ENCODE data around the gene ZBP1.

ZBP1 gene

GRCh38 chr20:57620274-57620990, at the start of gene ZBP1:
TSS of gene ZBP1 (minus strand) at chr20:57620426. CDS start at chr20:57620295, 131 bp downstream.
- DNase-seq (ENCODE audit: low read depth) = no peak

- DNase-seq (ENCODE audit: low read depth) = no peak
Measured at GRCh38 chr20:57669632-57670031, 49.4 kb upstream of the ZBP1 start.

GRCh38 chr20:57667924-57668782, 47.9 kb upstream of the ZBP1 start:
- DNase-seq (ENCODE audit: low read depth) = no peak

GRCh38 chr20:57667388-57667787, 47.2 kb upstream of the ZBP1 start:
- no peak for DNase-seq (ENCODE audit: low read depth)

- no peak for DNase-seq (ENCODE audit: low read depth)
Measured at GRCh38 chr20:57666834-57667157, 46.6 kb upstream of the ZBP1 start.

- DNase-seq (ENCODE audit: low read depth) = no peak
Measured at GRCh38 chr20:57666106-57666833, 46.0 kb upstream of the ZBP1 start.

GRCh38 chr20:57665589-57665971, 45.4 kb upstream of the ZBP1 start:
- DNase-seq (ENCODE audit: low read depth) = no peak

GRCh38 chr20:57664924-57665588, 44.8 kb upstream of the ZBP1 start:
- no peak for DNase-seq (ENCODE audit: low read depth)

- DNase-seq (ENCODE audit: low read depth) = no peak
Measured at GRCh38 chr20:57664476-57664875, 44.2 kb upstream of the ZBP1 start.

GRCh38 chr20:57663681-57664451, 43.6 kb upstream of the ZBP1 start:
- DNase-seq (ENCODE audit: low read depth) = no peak

- DNase-seq (ENCODE audit: low read depth) = no peak
Measured at GRCh38 chr20:57663241-57663640, 43.0 kb upstream of the ZBP1 start.

- DNase-seq (ENCODE audit: low read depth) = no peak
Measured at GRCh38 chr20:57662456-57663240, 42.4 kb upstream of the ZBP1 start.

GRCh38 chr20:57661746-57662455, 41.7 kb upstream of the ZBP1 start:
- no peak for DNase-seq (ENCODE audit: low read depth)

- no peak for DNase-seq (ENCODE audit: low read depth)
Measured at GRCh38 chr20:57660922-57661745, 40.9 kb upstream of the ZBP1 start.

GRCh38 chr20:57660181-57660921, 40.1 kb upstream of the ZBP1 start:
- DNase-seq (ENCODE audit: low read depth) = no peak

GRCh38 chr20:57659517-57660180, 39.4 kb upstream of the ZBP1 start:
- DNase-seq (ENCODE audit: low read depth) = no peak

GRCh38 chr20:57658833-57659516, 38.7 kb upstream of the ZBP1 start:
- no peak for DNase-seq (ENCODE audit: low read depth)
